Activated naive CD8-positive, alpha-beta T cell treated with anti-CD3 and anti-CD28 coated beads, Interleukin-2, amount 50 U/mL, for 24 hours (primary cell): ENCODE results near the gene TRAF4.
A peak's percentile ranks its signal among the peaks of the same experiment; 100 is the strongest.
"Not testable (repeated sequence)": the region's sequence is repeated elsewhere in the genome, so short reads cannot be mapped to it uniquely, and the experiment has no call there.

Experiments used
- ATAC-seq: fragments of 150-1000 bp; cut with Tn5 transposase; one replicate; pipeline ENCODE4 v1.10.0; 2021
- DNase-seq: peaks from one replicate; pipeline ENCODE4 v3.0.0; 2021
- H3K27ac Mint-ChIP-seq: one replicate; pipeline ENCODE4 v1.8.0; 2021; ENCODE audit warnings: mild to moderate bottlenecking, mixed read lengths
- H3K27me3 Mint-ChIP-seq: one replicate; pipeline ENCODE4 v1.8.0; 2021; ENCODE audit warnings: mixed read lengths
- H3K36me3 Mint-ChIP-seq: one replicate; pipeline ENCODE4 v1.8.0; 2021; ENCODE audit warnings: low read depth, mixed read lengths
- H3K4me1 Mint-ChIP-seq: one replicate; pipeline ENCODE4 v1.8.0; 2021; ENCODE audit warnings: mixed read lengths
- H3K4me3 Mint-ChIP-seq: one replicate; pipeline ENCODE4 v1.8.0; 2021; ENCODE audit warnings: mild to moderate bottlenecking, moderate library complexity, mixed read lengths
- H3K9me3 Mint-ChIP-seq: one replicate; pipeline ENCODE4 v1.8.0; 2021; ENCODE audit warnings: mixed read lengths

TRAF4 gene

GRCh38 chr17:28735242-28735722 lies 8.5 kb upstream of the TRAF4 start:
- Mint-ChIP-seq H3K27me3 (no peaks in the 10 kb centered on the region), H3K36me3 (peaks cover 14% of the 10 kb centered on the region), H3K4me1 (peaks cover 45% of the 10 kb centered on the region), H3K9me3 (peaks cover 3% of the 10 kb centered on the region), H3K27ac (no peak overlapping the region), H3K4me3 (no peak overlapping the region)
- DNase-seq (no peak), ATAC-seq (no peak)

- not testable (repeated sequence) for H3K4me3 Mint-ChIP-seq, ATAC-seq, H3K27me3 Mint-ChIP-seq, H3K9me3 Mint-ChIP-seq, DNase-seq
- peaks cover 52% of the 10 kb centered on the region for H3K4me1 Mint-ChIP-seq
- peaks cover 14% of the 10 kb centered on the region for H3K36me3 Mint-ChIP-seq
- peak overlapping the region; percentile 54 for H3K27ac Mint-ChIP-seq
Measured at GRCh38 chr17:28735913-28736769, 7.7 kb upstream of the TRAF4 start.

DNA sequence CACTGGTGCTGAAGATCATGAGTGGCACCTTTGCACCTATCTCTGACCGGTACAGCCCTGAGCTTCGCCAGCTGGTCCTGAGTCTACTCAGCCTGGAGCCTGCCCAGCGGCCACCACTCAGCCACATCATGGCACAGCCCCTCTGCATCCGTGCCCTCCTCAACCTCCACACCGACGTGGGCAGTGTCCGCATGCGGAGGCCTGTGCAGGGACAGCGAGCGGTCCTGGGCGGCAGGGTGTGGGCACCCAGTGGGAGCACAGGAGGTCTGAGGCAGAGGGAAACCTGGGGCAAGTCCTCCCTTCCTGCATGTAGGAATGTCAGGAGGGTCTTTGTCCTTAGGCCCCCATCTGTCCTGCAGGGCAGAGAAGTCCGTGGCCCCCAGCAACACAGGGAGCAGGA lies 6.5 kb upstream of the TRAF4 start:
- H3K4me3 Mint-ChIP-seq = no peak overlapping the region
- no peak for ATAC-seq
- H3K36me3 Mint-ChIP-seq = peaks cover 14% of the 10 kb centered on the region
- DNase-seq = no peak
- H3K4me1 Mint-ChIP-seq = peaks cover 57% of the 10 kb centered on the region
- peaks cover 3% of the 10 kb centered on the region for H3K9me3 Mint-ChIP-seq
- H3K27me3 Mint-ChIP-seq = no peaks in the 10 kb centered on the region
- no peak overlapping the region for H3K27ac Mint-ChIP-seq

GRCh38 chr17:28737770-28738679 lies 5.8 kb upstream of the TRAF4 start:
- no peak for DNase-seq
- peak; percentile 9 for ATAC-seq
- Mint-ChIP-seq H3K27me3 (no peaks in the 10 kb centered on the region), H3K36me3 (peaks cover 14% of the 10 kb centered on the region), H3K4me1 (peaks cover 60% of the 10 kb centered on the region), H3K4me3 (peak overlapping the region; percentile 56), H3K9me3 (peaks cover 3% of the 10 kb centered on the region), H3K27ac (peak overlapping the region; percentile 88)

- Mint-ChIP-seq H3K9me3 (peaks cover 3% of the 10 kb centered on the region), H3K27me3 (no peaks in the 10 kb centered on the region), H3K4me1 (peaks cover 61% of the 10 kb centered on the region), H3K36me3 (peaks cover 14% of the 10 kb centered on the region), H3K27ac (peak overlapping the region; percentile 88), H3K4me3 (peak overlapping the region; percentile 56)
- ATAC-seq = peak; percentile 67
- DNase-seq = peak; percentile 70
Measured at GRCh38 chr17:28738680-28739384, 5.0 kb upstream of the TRAF4 start.

DNA sequence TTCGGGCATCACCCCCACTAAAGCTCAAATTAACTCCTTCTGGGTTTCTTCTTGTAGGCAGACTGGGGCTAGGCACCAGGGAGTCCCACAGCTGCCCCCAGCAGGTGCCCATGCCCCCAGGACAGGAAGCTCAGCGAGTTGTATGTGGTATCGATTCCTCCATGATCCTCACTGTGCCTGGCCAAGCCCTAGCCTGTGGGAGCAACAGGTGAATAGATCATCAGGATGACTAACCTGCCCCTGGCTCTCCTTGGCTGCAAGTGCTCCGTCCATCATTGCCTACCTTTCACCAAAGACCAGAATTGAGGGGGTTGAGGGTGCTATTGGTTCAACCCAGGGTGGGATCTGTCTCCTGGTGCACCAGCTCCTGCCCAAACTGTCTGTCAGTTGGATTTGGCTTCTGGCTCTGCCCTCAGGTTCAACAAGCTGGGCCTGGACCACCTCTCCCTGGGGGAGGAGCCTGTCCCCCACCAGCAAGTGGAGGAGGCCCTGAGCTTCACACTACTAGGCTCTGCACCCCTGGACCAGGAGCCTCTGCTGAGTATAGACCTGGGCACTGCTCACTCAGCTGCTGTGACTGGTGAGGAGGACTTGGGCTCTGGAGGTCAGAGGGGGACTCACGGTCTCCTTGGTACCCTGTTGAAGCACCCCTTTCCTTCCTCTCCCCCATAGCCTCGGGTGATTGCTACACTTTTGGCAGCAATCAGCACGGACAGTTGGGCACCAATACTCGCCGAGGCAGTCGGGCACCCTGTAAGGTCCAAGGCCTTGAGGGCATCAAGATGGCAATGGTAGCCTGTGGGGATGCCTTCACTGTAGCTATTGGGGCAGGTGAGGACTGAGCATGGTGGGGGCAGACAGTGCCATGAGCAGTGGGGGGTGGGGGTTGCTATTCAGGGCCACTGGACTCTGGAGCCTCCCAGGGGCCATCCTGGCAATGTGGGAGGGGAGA lies 3.1 kb upstream of the TRAF4 start:
- H3K9me3 Mint-ChIP-seq = peaks cover 3% of the 10 kb centered on the region

DNA sequence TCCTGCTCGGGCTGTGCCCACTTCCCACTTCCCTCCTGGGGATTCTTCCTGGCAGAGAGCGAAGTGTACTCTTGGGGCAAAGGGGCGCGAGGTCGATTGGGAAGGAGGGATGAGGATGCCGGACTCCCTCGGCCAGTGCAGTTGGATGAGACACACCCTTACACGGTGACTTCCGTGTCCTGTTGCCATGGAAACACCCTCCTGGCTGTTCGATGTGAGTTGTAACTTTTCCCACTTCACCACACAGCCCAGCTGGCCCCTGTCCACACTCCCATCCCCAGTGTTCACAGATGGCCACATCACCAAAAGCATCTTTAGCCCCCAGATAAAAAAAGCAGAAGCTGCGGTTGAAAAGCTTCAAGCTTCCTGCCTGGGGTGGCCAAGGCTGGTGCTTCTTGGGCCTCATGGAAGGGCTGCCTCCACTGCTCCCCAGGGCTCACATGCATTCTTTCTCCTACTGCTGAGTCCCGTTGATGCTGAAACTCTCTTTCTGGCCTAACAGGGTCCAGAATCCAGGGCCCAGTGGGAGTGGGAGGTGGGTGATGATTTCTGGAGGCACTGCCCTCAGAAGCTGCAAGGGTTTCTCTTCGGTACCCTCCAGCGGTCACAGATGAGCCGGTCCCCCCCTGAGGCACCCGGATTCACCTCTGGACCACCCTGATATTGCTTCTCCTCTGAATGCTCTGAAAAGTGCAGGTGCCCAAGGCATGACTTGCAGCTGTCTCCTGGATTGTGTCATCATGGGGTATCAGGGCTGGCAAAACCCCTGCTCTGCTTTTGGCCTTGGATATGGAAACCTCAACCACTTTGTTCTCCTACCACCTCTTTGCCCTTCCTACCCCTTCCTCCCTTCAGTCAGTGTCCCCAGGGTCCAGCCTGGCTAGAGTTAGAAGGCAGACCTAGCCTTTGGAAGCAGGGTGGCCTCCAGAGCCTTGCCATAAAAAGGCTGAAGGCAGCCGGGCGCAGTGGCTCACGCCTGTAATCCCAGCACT lies 2.2 kb upstream of the TRAF4 start:
- Mint-ChIP-seq H3K4me1 (peaks cover 59% of the 10 kb centered on the region), H3K27me3 (no peaks in the 10 kb centered on the region), H3K9me3 (peaks cover 3% of the 10 kb centered on the region), H3K36me3 (peaks cover 22% of the 10 kb centered on the region), H3K4me3 (no peak overlapping the region), H3K27ac (no peak overlapping the region)
- no peak for ATAC-seq
- DNase-seq = no peak

More for the DNA sequence above, 3.1 kb upstream of the TRAF4 start:
- peaks cover 56% of the 10 kb centered on the region for H3K4me1 Mint-ChIP-seq
- DNase-seq (no peak), ATAC-seq (no peak)
- H3K4me3 Mint-ChIP-seq = no peak overlapping the region
- H3K36me3 Mint-ChIP-seq = peaks cover 24% of the 10 kb centered on the region
- no peaks in the 10 kb centered on the region for H3K27me3 Mint-ChIP-seq
- no peak overlapping the region for H3K27ac Mint-ChIP-seq

GRCh38 chr17:28744104-28744971 lies 527 bp downstream of the TRAF4 start:
- Mint-ChIP-seq H3K9me3 (peaks cover 3% of the 10 kb centered on the region), H3K27me3 (no peaks in the 10 kb centered on the region), H3K36me3 (peaks cover 36% of the 10 kb centered on the region), H3K4me1 (peaks cover 58% of the 10 kb centered on the region), H3K27ac (peak overlapping the region; percentile 90), H3K4me3 (peak overlapping the region; percentile 92)
- DNase-seq (peak; percentile 83), ATAC-seq (peak; percentile 27)

GRCh38 chr17:28744972-28745785 lies 1.4 kb downstream of the TRAF4 start:
- peak overlapping the region; percentile 90 for H3K27ac Mint-ChIP-seq
- no peaks in the 10 kb centered on the region for H3K9me3 Mint-ChIP-seq
- peaks cover 33% of the 10 kb centered on the region for H3K36me3 Mint-ChIP-seq
- DNase-seq (peak; percentile 41), ATAC-seq (peak; percentile 7)
- peaks cover 58% of the 10 kb centered on the region for H3K4me1 Mint-ChIP-seq
- peak overlapping the region; percentile 92 for H3K4me3 Mint-ChIP-seq
- no peaks in the 10 kb centered on the region for H3K27me3 Mint-ChIP-seq

- Mint-ChIP-seq H3K27me3 (no peaks in the 10 kb centered on the region), H3K9me3 (no peaks in the 10 kb centered on the region), H3K36me3 (peaks cover 40% of the 10 kb centered on the region), H3K4me3 (peak overlapping the region; percentile 92), H3K4me1 (peaks cover 57% of the 10 kb centered on the region), H3K27ac (peak overlapping the region; percentile 56)
- DNase-seq (no peak), ATAC-seq (no peak)
Measured at GRCh38 chr17:28745786-28746411, 2.1 kb downstream of the TRAF4 start.

DNA sequence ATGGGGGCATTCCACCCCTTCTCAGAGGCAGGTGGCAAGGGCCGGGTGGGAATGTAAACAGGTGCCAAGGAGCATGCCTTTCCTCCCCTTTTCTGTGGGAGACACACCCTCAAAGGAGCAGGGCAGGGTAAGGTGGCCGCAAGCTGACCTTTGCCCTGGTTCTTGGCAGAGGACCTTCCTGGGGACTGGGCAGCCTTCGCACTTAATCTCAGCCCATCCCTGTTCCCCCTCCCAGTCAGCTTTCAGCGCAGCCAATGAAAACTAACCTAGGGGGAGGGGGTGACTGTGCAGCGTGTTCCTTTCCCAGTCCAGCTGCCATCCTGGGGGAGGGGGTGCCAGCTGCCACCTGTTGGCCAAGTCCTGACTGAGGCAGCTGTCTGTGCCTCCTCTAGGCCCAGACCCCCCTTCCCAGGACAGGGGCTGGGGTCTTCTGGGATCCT lies 2.8 kb downstream of the TRAF4 start:
- Mint-ChIP-seq H3K4me3 (peak overlapping the region; percentile 92), H3K27ac (peak overlapping the region; percentile 56), H3K4me1 (peaks cover 51% of the 10 kb centered on the region), H3K9me3 (no peaks in the 10 kb centered on the region), H3K27me3 (no peaks in the 10 kb centered on the region), H3K36me3 (peaks cover 41% of the 10 kb centered on the region)
- ATAC-seq = no peak
- DNase-seq = no peak
